CD4-positive, alpha-beta T cell treated with Interleukin-6 for 4 hours (primary cell): Measurements from ENCODE around the gene GRPEL1.
A peak's percentile ranks its signal among the peaks of the same experiment; 100 is the strongest.

Source experiments
- DNase-seq: peaks from one replicate; pipeline ENCODE4 v3.0.0-alpha.2; 2020; ENCODE audit warnings: mixed read lengths

The GRPEL1 gene

GRCh38 chr4:7043284-7044136 lies 24.4 kb downstream of the GRPEL1 start, which contains the start of gene TADA2B:
TSS of gene TADA2B (plus strand) at chr4:7043372. CDS start at chr4:7043580, 208 bp downstream.
- peak; percentile 66 for DNase-seq

- DNase-seq: peak; percentile 96
Observed at GRCh38 chr4:7042503-7043283, 25.2 kb downstream of the GRPEL1 start.

GRCh38 chr4:7041801-7042502 lies 25.9 kb downstream of the GRPEL1 start:
- DNase-seq: no peak

GRCh38 chr4:7041246-7041645 lies 26.6 kb downstream of the GRPEL1 start:
- DNase-seq: no peak

DNA sequence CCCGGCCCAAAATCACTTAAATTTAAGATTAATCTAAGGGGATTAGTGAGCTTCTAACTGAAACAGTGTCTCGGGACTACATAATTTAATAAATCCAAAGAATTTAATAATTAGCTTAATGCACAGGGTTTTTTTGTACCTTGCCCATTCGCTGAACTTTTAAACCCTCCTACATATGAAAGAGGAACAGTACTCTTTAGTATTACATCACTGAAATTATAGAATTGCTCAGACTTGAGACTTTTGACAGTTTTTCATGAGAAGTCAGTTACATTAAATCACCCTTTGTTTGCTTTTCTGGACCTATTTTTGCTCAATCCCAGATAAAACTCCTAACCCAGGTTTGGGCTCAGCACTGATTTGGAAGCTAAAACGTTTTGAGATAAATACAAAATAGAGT lies 27.1 kb downstream of the GRPEL1 start:
- DNase-seq: no peak

- DNase-seq: peak; percentile 10
Observed at GRCh38 chr4:7037425-7037824, 30.4 kb downstream of the GRPEL1 start.

DNA sequence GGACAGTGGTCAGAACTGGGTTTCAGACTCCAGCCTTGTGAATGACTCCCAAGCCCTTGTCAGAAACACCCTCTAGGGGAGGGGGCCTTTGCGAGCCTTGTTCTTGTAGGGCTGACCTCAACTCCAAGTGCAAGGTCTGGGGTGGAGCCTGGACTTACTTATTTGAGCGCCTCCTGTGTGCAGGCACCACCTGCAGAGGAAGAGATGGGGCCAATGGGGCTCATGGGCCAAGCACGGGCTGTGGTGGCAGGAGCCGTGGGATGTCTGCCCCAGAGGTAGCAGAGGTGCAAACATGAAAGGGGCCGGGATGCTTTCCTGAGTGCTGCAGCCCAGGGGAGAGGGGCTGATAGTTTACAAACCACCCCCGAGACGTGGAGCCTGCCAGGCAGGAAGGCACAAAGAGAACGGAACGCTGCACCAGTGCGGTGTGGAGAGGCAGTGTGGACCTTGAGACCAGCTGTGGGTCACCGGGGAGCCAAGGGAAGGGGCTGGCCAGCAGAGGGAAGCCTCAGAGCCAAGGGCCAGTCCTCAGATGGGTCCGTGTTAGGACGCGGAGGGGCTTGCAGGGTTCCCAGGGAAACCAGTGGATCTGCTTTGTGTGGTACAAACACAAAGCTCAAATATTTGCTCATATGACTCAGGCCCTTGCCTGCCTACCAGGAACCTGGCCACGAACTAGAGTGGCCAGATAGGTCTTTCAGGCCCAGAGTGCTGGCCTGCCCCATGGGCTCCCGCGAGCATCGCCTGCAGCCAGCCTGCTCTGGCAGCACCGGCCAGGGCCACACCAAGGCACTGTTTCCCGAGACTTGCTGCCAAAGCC lies 33.4 kb downstream of the GRPEL1 start:
- DNase-seq: no peak

DNA sequence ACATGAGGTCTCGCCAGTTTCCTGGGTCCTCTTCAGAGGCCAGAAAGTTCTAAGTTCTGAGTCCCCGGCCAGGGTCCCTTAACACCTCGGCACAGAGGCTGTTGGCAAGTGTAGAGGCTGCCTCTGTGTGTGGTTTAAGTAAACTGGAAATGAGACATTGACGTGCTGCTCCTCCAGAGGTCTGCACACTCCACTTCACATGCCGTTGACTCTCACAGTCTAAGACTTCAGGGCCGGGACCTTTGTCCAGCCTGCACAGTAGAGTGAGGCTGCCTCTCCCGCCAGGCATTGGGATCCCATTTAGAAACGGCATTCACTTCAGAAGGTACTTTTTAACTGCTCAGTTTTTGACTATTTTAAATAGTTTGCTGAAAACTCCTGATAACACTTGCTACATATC lies 35.3 kb downstream of the GRPEL1 start:
- DNase-seq: no peak

GRCh38 chr4:7031558-7032449 lies 36.1 kb downstream of the GRPEL1 start:
- no peak for DNase-seq

- no peak for DNase-seq
Observed at GRCh38 chr4:7030856-7031255, 37.0 kb downstream of the GRPEL1 start.

DNA sequence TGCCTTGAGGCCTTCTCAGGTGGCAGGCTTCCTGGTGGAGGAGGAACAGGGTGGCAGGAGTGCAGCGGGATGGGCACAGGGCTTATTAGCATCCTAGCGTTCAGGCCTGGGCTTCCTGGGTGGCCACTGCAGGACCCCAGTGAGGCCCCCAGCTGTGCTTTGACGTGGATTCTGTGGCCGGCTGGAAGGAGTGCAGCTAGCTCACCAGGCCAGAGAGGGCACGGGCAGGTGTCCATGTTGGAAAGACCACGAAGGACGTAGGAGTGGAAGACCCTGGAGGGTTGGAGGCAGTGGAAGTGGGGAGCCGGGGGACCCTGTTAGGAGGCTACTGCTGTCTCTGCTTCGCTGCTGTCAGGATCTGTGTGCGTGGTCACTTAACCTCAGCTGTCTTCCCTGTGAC lies 37.9 kb downstream of the GRPEL1 start:
- no peak for DNase-seq

GRCh38 chr4:7029212-7029611 lies 38.7 kb downstream of the GRPEL1 start:
- no peak for DNase-seq

DNA sequence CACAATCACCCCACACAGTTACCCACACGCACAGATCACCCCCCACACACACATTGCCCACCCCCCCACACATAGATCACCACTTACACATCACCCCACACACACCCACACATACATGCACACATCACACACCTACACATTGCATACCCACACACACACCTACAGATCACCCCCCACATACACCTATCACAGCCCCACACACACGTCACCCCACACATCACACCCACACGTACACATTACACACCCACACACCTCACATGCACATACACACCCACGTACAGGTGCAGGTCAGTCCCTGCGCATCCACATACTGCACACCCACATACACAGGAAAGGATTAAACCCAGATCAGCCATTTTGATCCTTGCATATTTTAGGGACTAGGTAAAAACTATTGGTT lies 40.0 kb downstream of the GRPEL1 start:
- DNase-seq: no peak

DNA sequence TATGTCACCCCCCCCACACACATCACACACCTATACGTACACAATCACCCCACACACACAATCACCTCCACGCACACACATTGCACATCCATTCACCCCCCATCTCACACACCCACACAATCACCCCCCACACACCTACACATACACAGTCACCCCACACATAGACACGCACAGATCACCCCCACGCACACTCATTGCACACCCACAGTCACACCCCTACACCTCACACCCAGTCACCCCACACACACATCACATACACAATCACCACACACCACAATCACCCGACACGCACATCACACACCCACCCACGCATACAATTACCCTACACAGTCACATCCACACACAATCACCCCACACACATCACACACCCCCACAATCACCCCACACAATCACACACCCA lies 40.6 kb downstream of the GRPEL1 start:
- DNase-seq: no peak

DNA sequence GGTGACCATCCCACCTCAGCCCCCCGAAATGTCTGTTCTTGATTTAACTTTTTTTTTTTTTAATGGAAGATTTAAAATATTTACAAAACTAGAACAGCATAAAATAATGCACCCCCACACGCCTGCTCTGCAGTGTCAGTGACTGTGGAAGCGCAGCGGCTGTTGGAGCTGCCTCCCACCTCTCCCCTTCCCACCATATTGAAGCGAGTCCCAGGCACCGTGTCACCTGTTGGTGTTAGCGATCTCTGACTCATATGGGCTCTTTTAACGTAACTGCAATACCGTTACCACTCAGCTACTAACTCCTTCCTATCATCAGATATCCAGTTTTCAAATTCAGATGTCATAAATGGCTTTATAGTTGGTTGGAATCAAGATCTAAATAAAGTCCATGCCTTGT lies 41.8 kb downstream of the GRPEL1 start:
- DNase-seq: no peak

GRCh38 chr4:7025040-7025602 lies 42.7 kb downstream of the GRPEL1 start:
- no peak for DNase-seq

DNA sequence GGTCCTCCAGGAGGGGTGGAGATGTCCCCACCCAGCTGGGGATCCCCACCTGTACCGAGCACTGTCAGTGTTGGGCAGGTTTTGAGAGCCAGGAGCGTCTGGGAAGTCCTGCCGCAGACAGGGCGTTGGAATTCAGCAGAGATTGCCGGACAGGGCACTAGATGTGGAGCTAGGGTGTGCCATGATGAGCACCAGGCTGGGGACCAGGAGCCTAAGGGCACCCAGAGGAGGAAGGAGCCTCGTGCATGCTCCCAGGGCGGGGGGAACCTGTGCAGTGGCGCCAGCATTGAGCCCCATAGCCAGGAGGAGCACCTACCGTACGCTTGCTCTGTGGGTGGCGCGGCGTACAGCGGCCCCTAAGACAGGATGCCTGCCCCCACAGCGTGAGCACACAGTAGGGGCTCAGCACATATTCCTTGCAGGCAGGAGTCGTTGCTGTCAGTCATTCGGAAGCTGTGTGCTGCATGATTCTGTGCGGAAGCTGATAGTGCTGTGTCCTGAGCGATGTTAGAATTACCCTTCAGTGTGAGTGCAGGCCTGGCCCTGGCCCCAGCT lies 43.5 kb downstream of the GRPEL1 start:
- no peak for DNase-seq

DNA sequence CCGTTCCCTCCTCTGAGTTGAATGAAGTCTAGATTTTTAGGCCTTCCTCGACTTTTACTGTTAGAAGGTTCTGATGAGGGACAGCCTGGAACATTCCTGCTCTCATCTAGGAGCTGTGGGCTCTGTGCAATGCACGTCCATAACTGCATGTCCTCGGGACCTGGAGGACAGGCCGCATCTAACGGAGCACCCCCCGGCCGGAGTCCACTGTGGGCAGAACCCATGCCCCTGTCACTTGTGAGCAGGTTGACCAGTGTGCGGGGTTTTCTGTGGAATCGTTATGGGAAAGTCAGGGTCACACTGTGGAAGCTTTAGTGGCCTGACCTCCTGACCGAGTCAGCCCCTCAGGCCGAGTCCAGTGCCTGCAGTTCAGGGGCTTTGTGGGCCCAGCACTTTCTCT lies 44.0 kb downstream of the GRPEL1 start:
- DNase-seq: no peak

GRCh38 chr4:7023486-7023885 lies 44.4 kb downstream of the GRPEL1 start:
- DNase-seq: no peak

- no peak for DNase-seq
Observed at GRCh38 chr4:7021930-7022664, 45.8 kb downstream of the GRPEL1 start.
